HUES64 (cell line): ENCODE measurements around the gene EBF3.

Experiments
- H3K27ac ChIP-seq: 2 replicates; pipeline ENCODE4 v1.7.0; 2013; ENCODE audit warnings: low read depth, low read length, inconsistent platforms
- H3K27me3 ChIP-seq: 2 replicates; pipeline ENCODE4 v1.6.1; 2013; ENCODE audit warnings: mild to moderate bottlenecking, low read length; ENCODE audit not compliant: insufficient read depth
- H3K36me3 ChIP-seq: 2 replicates; pipeline ENCODE4 v1.6.1; 2013; ENCODE audit warnings: mild to moderate bottlenecking, low read length; ENCODE audit not compliant: insufficient read depth
- H3K4me1 ChIP-seq: 2 replicates; pipeline ENCODE4 v1.6.1; 2013; ENCODE audit warnings: mild to moderate bottlenecking, low read length, moderate library complexity; ENCODE audit not compliant: insufficient read depth
- H3K4me3 ChIP-seq: 2 replicates; pipeline ENCODE4 v1.5.1; 2013; ENCODE audit warnings: mild to moderate bottlenecking, low read length, moderate library complexity
- H3K9ac ChIP-seq: 2 replicates; pipeline ENCODE4 v1.6.1; 2013; ENCODE audit warnings: mild to moderate bottlenecking, low read depth, low read length
- H3K9me3 ChIP-seq: 2 replicates; pipeline ENCODE4 v1.6.1; 2013; ENCODE audit warnings: low read depth, low read length; ENCODE audit not compliant: insufficient read depth
- WGBS: fragments of 150-250, 120-280 bp; methylation state at CpG from one replicate; pipeline ENCODE4 v1.1.7; 2013; ENCODE audit warnings: missing lambda C conversion rate; 5-methylcytosine and 5-hydroxymethylcytosine counted together

The EBF3 gene

DNA sequence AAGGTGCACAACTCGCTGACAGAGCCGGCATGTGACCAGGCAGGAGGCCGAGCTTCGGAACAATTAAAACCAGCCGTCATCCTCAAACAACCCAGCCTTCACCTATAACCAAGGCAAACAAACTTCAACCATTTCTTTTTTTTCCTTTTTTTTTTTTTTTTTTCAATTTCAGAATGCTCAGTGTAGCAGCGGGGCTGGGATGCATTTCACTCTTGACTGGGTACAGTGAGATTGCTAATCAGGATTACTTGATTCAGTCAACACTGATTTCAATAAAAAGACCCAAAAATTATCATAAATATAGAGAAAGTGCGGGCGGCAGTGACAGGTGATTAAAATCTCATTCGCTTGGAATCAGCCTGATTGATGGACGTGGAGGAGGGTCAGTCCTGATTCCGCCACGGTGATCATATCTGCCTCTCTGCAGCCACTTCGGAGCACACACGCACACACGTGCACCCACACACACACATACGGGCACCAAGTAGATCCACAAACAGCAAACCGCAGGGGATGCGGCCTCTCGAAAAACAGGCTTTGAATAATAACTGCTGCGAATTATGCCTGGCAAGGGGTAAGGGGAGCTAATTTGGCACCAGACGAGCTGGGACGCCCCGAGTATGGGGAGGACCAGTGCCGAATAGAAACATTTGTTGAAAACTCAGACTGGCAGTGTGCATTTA lies 31.2 kb downstream of the EBF3 start:
- H3K9me3 ChIP-seq: no peaks in the 10 kb centered on the region
- H3K36me3 ChIP-seq: no peaks in the 10 kb centered on the region
- H3K9ac ChIP-seq: no peak overlapping the region
- H3K27ac ChIP-seq: no peak overlapping the region
- H3K27me3 ChIP-seq: no peaks in the 10 kb centered on the region
- 93% methylated on average over 24 of the region's 24 CpGs for WGBS
- no peaks in the 10 kb centered on the region for H3K4me1 ChIP-seq
- H3K4me3 ChIP-seq: no peak overlapping the region

DNA sequence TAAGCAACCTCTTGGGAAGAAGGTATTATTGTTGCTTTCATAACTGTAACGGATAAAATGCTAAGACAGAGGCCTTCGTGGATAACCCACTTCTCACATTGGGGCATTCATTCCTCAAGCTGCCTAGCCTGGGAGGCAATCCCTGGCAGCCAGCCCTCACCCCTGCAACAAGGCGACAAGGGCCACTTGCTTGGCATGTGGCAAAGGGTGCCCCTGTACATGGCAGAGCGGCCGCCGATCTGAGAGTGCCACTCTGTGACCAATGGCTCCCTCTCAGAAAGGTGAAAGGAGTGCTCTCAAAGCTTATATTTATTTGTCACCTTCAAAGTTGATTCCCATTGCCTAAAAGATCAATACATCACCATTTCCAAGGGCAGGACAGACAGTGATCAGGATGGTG lies 31.9 kb downstream of the EBF3 start:
- Histone ChIP-seq H3K27me3 (no peaks in the 10 kb centered on the region), H3K36me3 (no peaks in the 10 kb centered on the region), H3K9ac (no peak overlapping the region), H3K9me3 (no peaks in the 10 kb centered on the region), H3K27ac (no peak overlapping the region), H3K4me3 (no peak overlapping the region), H3K4me1 (no peaks in the 10 kb centered on the region)
- 93% methylated on average over 6 of the region's 6 CpGs for WGBS

DNA sequence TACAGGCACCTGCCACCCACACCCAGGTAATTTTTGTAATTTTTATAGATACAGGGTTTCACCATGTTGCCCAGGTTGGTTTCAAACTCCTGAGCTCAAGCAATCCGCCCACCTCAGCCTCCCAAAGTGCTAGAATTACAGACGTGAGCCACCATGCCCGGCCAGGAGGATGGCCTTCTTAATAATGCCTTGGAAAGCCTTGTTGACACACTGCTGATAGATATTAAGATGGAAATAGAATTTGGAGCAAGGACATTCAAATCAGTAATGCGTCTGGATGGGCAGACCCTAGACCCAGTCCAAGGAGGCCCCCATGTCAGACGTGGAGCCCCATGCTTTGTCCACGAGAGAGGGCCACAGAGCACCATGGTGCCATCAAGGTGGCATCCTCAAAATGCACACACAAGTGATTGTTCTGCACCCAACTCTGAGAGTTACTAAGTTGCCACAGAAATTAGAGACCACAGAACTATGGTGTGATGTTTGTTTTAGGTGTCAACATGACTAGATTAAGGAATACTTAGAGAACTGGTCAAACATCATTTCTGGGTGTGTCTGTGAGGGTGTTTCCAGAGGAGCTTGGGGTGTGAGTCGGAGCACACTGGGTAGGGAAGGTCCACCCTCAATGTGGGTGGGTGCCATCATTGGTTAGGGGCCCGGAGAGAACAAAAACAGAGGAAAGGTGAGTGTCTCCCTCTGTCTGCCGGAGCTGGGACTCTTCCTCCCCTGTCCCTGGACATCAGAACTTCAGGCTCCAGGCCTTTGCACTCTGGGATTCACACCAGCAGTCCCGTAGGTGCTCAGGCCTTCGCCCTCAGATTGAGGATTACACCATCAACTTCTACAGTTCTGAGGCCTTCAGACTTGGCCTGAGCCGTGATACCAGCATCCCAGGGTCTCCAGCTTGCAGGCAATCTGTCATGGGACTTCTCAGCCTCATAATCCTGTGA lies 34.5 kb downstream of the EBF3 start:
- 83% methylated on average over 12 of the region's 12 CpGs for WGBS

DNA sequence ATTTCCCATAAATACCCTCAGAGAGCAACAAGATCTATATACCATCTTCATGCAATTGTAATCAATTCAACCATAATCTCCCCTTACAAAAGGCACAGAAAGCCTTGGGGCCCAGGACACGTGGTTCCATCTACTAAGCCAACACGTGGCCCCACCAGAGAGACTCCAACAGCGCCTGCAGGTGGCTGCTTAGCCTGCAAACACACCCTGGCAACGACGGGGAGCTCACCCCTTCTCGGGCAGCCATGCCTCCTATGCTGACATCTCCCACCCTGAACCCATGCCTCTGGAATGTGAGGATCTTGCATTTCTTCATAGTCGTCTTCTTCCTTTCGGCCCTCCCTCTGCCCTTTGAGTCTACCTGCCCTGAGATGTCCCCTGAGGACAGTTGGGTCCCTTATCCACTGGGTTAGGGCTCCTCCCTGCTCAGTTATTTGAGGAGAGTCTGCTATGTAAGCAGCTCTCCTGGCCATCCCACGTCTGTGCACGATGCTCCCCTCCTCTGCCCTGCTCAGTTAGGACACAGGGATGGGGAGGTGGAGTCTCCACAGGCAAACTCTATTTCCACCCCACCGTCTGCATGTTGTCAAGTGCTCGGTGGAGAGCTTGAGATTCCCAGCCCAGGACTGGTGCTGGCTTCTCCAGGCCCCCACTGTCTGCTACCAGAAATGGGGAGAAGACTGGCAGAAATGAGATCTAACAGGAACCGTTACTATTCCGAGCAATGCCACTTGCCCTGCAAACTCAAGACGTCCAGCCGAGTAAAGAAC lies 36.5 kb downstream of the EBF3 start:
- no peaks in the 10 kb centered on the region for H3K4me1 ChIP-seq
- 87% methylated on average over 16 of the region's 16 CpGs for WGBS
- H3K4me3 ChIP-seq: no peak overlapping the region
- no peaks in the 10 kb centered on the region for H3K27me3 ChIP-seq
- H3K36me3 ChIP-seq: no peaks in the 10 kb centered on the region
- H3K9me3 ChIP-seq: no peaks in the 10 kb centered on the region
- no peak overlapping the region for H3K27ac ChIP-seq
- H3K9ac ChIP-seq: no peak overlapping the region

More for the DNA sequence above, 34.5 kb downstream of the EBF3 start:
- no peaks in the 10 kb centered on the region for H3K36me3 ChIP-seq
- H3K4me1 ChIP-seq: no peaks in the 10 kb centered on the region
- no peak overlapping the region for H3K9ac ChIP-seq
- H3K27ac ChIP-seq: no peak overlapping the region
- H3K4me3 ChIP-seq: no peak overlapping the region
- no peaks in the 10 kb centered on the region for H3K9me3 ChIP-seq
- H3K27me3 ChIP-seq: no peaks in the 10 kb centered on the region

DNA sequence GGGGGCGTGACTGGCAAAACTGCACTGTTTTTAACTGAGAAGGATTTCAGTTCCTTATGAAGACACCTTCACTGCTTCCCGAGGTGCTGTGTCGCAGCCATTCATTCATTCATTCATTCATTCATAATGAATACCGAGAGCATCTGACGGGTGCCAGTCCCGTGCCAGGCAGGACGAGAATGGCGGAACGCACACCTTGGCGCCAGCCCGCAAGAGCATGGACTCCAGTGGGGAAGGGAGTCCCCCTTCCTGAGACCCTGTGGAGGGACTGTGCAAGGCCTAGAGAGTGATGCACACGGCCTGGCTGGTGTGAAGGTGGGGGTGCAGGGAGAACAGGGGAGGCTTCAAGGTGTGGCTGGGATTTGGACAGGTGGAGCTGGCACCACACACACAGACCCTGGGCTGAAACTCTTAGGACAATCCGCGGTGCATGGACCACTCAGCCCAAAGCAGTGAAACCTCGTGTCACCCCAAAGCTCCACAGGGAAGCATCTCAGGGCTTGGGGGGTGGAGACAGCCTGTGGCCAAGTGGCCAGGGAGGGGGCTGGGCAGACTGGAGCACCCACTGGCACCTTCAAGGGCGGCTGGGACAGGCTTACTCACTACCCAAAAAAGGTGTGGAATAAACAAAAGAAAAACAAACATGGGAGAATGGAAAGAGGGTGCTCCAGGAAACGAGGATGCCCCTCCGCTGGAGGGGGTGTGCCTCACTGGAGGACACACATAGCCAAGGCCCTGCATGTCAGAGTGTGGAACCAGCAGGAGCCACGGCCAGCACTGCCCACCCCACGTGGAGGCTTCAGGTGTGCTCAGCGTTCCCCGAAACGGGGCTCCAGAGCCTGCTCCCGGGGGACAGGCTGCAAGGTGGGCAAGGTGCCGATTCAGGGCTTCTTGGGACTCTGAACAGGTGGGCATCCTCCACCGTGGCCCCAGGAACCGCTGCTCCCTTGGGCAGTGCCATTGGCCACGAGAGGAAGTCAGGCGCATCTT lies 37.7 kb downstream of the EBF3 start:
- WGBS: 88% methylated on average over 29 of the region's 29 CpGs

DNA sequence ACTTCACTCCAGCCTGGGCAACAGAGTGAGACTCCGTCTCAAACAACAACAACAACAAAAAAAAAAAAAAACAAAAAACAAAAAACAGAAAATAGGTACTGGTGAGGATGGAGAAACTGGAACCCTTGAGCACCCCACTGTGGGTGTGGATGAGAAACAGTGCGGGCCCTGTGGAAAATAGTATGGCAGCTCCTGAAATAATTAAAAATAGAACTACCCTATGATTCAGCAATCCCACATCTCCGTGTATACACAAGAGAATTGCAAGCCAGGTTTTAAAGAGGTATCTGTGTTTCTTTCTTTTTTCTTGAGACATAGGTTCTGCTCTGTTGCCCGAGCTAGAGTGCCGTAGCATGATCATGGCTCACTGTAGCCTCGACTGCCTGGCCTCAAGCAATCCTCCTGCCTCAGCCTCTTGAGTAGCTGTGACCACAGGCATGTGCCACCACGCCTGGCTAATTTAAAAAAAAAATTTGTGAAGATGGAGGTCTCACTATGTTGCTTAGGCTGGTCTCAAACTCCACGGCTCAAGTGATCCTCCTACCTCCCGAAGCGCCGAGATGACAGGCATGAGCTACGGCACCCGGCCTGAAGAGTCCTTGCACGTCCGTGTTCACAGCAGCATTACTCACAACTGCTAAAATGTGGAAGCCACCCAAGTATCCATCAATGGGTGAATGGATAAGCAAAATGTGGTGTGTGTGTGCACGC lies 39.5 kb downstream of the EBF3 start:
- Histone ChIP-seq H3K27ac (no peak overlapping the region), H3K4me1 (no peaks in the 10 kb centered on the region), H3K9ac (no peak overlapping the region), H3K4me3 (no peak overlapping the region), H3K27me3 (no peaks in the 10 kb centered on the region), H3K36me3 (no peaks in the 10 kb centered on the region), H3K9me3 (no peaks in the 10 kb centered on the region)
- 96% methylated on average over 14 of the region's 16 CpGs for WGBS

More for the DNA sequence above, 37.7 kb downstream of the EBF3 start:
- no peaks in the 10 kb centered on the region for H3K27me3 ChIP-seq
- H3K4me1 ChIP-seq: no peaks in the 10 kb centered on the region
- no peaks in the 10 kb centered on the region for H3K9me3 ChIP-seq
- no peak overlapping the region for H3K4me3 ChIP-seq
- no peaks in the 10 kb centered on the region for H3K36me3 ChIP-seq
- H3K27ac ChIP-seq: no peak overlapping the region
- H3K9ac ChIP-seq: no peak overlapping the region

DNA sequence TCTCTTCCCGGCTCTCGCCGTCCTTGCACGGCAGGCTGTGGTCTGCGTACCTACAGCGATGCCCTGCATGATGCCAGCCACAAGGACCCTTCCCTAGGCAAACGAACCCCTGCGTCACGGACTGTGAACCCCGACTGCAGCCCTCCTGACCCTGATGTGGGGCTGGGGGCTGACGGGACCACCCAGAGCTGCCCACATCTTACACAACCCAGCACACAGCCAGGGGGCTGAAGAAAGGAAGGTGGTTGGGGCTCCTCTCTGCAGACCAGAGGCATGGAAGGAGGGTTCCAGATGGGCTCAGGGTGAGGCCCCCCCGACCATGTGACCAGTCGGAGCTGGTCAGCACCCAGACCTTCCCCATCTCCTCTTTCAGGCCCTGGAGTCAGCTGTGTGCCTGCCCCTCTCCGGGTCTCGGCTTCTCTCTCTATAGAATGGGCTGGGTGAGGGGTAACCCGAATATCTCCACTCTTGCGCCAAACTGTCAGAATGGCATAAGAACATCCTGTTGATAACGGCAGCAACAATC lies 41.4 kb downstream of the EBF3 start:
- Histone ChIP-seq H3K27me3 (no peaks in the 10 kb centered on the region), H3K36me3 (no peaks in the 10 kb centered on the region), H3K4me3 (no peak overlapping the region), H3K27ac (no peak overlapping the region), H3K9me3 (no peaks in the 10 kb centered on the region), H3K9ac (no peak overlapping the region), H3K4me1 (no peaks in the 10 kb centered on the region)
- WGBS: 93% methylated on average over 18 of the region's 18 CpGs

DNA sequence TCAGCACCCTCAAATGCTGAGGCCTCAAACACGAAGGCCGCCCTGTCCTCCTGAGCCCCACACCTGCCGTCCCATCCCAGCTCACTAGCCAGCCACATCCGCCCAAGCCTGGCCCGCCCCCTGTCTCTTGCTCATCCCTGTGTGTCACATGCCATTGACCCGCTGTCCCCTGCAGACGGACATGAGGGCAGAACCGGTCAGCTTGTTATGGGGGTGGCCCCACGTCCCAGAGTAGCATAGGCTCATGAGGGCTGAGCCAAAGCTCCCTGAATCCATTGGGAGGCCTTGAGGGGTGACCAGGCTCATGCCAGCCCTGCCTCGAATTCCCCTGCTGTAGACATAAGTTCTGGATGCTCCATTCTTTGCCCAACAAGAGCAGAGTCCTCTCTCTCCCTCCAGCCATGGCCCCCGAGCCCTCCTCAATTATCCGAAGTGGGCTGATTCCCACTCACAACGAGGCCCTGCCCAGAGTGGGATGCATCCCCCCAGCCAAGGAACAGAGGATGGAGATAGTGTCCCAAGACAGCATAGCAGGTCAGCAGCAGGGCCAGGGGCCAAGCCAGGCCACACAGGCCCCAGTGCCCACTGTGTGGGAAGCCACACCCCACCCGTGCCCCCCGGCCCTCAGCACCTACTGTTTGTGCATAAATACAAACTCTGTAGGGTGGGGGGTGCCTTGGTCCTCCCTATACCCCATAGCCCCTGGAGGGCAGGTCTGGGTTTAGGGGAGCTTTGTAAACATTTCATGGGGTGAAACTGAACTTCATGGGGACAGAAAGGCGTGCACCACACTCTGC lies 42.1 kb downstream of the EBF3 start:
- Histone ChIP-seq H3K27me3 (no peaks in the 10 kb centered on the region), H3K9ac (no peak overlapping the region), H3K4me3 (no peak overlapping the region), H3K36me3 (no peaks in the 10 kb centered on the region), H3K27ac (no peak overlapping the region), H3K4me1 (no peaks in the 10 kb centered on the region), H3K9me3 (no peaks in the 10 kb centered on the region)
- WGBS: 91% methylated on average over 16 of the region's 16 CpGs

DNA sequence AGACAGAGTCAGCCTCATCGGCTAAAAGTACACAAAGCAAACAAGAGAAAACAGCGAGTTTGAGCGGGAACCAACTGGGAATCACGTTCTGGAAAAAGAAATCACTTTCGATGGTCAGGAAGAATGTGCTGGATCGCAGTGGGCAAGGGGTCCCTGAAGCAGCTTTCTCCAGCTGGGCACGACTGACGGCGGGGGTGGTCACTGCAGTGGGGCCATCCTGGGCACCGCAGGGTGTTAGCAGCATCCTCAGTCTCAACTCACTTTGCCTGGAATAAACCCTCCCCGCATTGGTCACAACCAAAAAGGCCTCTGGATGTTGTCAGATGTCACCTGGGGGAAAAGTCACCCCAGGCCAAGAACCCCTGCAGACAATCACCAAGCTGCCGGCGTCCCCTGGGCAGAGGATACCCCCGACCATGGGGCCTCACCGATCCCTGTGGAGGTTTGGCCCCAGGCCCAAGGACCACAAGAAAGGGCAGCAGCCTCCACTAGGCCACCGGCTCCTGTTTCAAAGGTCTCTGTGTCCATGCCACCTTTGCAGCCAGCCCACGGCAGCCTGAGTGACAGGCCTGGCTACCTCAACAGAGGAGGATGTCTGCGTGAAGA lies 42.9 kb downstream of the EBF3 start:
- H3K4me3 ChIP-seq: no peak overlapping the region
- WGBS: 93% methylated on average over 18 of the region's 18 CpGs
- H3K4me1 ChIP-seq: no peaks in the 10 kb centered on the region
- H3K9me3 ChIP-seq: no peaks in the 10 kb centered on the region
- H3K27me3 ChIP-seq: no peaks in the 10 kb centered on the region
- H3K36me3 ChIP-seq: no peaks in the 10 kb centered on the region
- H3K9ac ChIP-seq: no peak overlapping the region
- H3K27ac ChIP-seq: no peak overlapping the region
